Smooth muscle cell (in vitro differentiated cells): ENCODE data around the gene C2CD3. TPM values are rescaled to one million over a fixed set of nuclear protein-coding genes. Genes with fewer than 3 reads are reported as not detected.

Experiments
- DNase-seq: peaks from one replicate; lab custom pipeline; 2025; ENCODE audit not compliant: unreplicated experiment; lab: John Stamatoyannopoulos, UW
- H2AFZ ChIP-seq: fragments of 200-600 bp; sonication (generic); 2 replicates; pipeline ENCODE4 v1.6.0; 2016; ENCODE audit warnings: antibody characterized with exemption, low read depth, mild to moderate bottlenecking
- H3F3A ChIP-seq: fragments of 200-600 bp; sonication (generic); 2 replicates; pipeline ENCODE4 v1.6.0; 2017; ENCODE audit warnings: antibody characterized with exemption, low read depth
- H3K27ac ChIP-seq: fragments of 200-600 bp; sonication (generic); 2 replicates; pipeline ENCODE4 v1.5.1; 2016; ENCODE audit warnings: low read depth, mild to moderate bottlenecking
- H3K27me3 ChIP-seq: fragments of 200-600 bp; sonication (generic); 2 replicates; pipeline ENCODE4 v1.6.1; 2016; ENCODE audit warnings: low read depth, mild to moderate bottlenecking
- H3K36me3 ChIP-seq: fragments of 200-600 bp; sonication (generic); 2 replicates; pipeline ENCODE4 v1.5.1; 2016; ENCODE audit warnings: low read depth
- H3K4me1 ChIP-seq: fragments of 200-600 bp; sonication (generic); 2 replicates; pipeline ENCODE4 v1.5.1; 2016; ENCODE audit warnings: low read depth
- H3K4me2 ChIP-seq: fragments of 200-600 bp; sonication (generic); 2 replicates; pipeline ENCODE4 v1.6.0; 2016; ENCODE audit warnings: mild to moderate bottlenecking
- H3K4me3 ChIP-seq: fragments of 200-600 bp; sonication (generic); 2 replicates; pipeline ENCODE4 v1.5.1; 2016; ENCODE audit warnings: mild to moderate bottlenecking
- H3K79me2 ChIP-seq: fragments of 200-600 bp; sonication (generic); 2 replicates; pipeline ENCODE4 v1.6.0; 2016; ENCODE audit warnings: low read depth, mild to moderate bottlenecking
- H3K9ac ChIP-seq: fragments of 200-600 bp; sonication (generic); 2 replicates; pipeline ENCODE4 v1.6.0; 2016; ENCODE audit warnings: low read depth
- H3K9me3 ChIP-seq: fragments of 200-600 bp; sonication (generic); replicated peaks from 2 replicates; pipeline ENCODE4 v1.5.1; 2016; ENCODE audit warnings: low read depth
- H4K20me1 ChIP-seq: fragments of 200-600 bp; sonication (generic); 2 replicates; pipeline ENCODE4 v1.6.0; 2016; ENCODE audit warnings: low read depth
- WGBS: methylation state at CpG from one replicate; pipeline ENCODE4 v1.1.7; 2016; ENCODE audit warnings: low lambda C conversion rate; 5-methylcytosine and 5-hydroxymethylcytosine counted together
- polyA plus RNA-seq: library from polyadenylated mRNA; unstranded; fragments of >200 nt; fragmentation: Nextera tagmentation; extraction: Ambion mirVana; gene quantifications from 2 replicates; pipeline ENCODE4 v1.2.1, GENCODE V29; 2016
- total RNA-seq: library from RNA; depleted of rRNA; stranded (reverse); fragments of >200 nt; gene quantifications from 2 replicates; pipeline ENCODE4 v1.2.3, GENCODE V29; 2014
- TF ChIP-seq, protein P1 (sequence below): fragments of 200-600 bp; sonication (generic); IDR thresholded peaks from 2 replicates; pipeline ENCODE4 v1.5.1; 2017; ENCODE audit warnings: borderline replicate concordance, mild to moderate bottlenecking, antibody characterized with exemption; ENCODE audit not compliant: insufficient read depth, poor library complexity, severe bottlenecking

The C2CD3 gene
- total and polyA plus RNA-seq, 2 experiments from 2014 or later = 4.9 to 24.1 TPM

DNA sequence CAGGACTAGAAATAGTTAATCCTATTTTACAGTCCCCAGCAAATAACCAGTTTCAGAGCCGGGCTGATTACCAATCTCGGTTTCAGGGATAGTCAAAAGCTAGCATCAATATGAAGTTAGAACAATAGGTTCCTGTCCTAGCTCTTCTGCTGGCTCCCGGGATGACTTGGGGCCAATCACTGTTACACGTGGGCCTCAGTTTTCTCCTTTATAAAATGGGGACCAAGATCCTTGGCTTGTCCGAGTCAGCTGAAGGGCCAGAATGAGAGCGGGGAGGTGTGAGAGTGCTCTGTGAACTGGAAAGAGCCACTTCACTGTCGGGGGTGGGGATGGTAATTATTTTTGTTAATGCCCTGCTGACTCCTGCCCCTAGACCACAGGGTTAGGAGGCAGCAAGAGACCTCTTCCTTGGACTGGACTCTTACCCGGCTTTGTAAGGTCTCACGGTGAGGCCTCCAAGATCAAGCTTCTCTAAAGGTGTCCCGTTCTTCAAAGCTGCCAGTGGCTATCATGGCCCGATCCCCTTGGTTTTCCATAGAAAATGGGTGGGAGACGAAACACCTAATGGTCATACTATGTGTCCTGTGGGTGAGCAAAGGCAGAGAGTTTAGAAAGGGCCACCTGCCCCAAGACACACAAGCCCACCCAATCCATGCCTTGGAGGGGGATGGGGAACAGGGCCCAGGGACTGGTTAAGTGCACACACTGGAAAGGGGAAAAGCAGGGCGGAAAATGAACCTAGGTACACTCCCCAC is 189.6 kb downstream of the C2CD3 start:
- Histone ChIP-seq H3K27me3 (no peaks in the 10 kb centered on the region), H3K4me2 (no peak overlapping the region), H3K79me2 (no peaks in the 10 kb centered on the region), H3K9me3 (no peaks in the 10 kb centered on the region), H2AFZ (no peak overlapping the region), H3K4me1 (no peaks in the 10 kb centered on the region), H3K9ac (no peak overlapping the region), H3K27ac (no peak overlapping the region), H4K20me1 (no peaks in the 10 kb centered on the region), H3K36me3 (no peaks in the 10 kb centered on the region), H3F3A (no peaks in the 10 kb centered on the region), H3K4me3 (no peak overlapping the region)
- no peak for DNase-seq
- TF ChIP-seq, protein P1, sequence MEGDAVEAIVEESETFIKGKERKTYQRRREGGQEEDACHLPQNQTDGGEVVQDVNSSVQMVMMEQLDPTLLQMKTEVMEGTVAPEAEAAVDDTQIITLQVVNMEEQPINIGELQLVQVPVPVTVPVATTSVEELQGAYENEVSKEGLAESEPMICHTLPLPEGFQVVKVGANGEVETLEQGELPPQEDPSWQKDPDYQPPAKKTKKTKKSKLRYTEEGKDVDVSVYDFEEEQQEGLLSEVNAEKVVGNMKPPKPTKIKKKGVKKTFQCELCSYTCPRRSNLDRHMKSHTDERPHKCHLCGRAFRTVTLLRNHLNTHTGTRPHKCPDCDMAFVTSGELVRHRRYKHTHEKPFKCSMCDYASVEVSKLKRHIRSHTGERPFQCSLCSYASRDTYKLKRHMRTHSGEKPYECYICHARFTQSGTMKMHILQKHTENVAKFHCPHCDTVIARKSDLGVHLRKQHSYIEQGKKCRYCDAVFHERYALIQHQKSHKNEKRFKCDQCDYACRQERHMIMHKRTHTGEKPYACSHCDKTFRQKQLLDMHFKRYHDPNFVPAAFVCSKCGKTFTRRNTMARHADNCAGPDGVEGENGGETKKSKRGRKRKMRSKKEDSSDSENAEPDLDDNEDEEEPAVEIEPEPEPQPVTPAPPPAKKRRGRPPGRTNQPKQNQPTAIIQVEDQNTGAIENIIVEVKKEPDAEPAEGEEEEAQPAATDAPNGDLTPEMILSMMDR = no peak
- WGBS = 88% methylated on average over 13 of the region's 13 CpGs

- no peaks in the 10 kb centered on the region for H3K36me3 ChIP-seq
- no peak overlapping the region for H3K4me3 ChIP-seq
- WGBS = 86% methylated on average over 6 of the region's 6 CpGs
- DNase-seq = no peak
- H3K9ac ChIP-seq = no peak overlapping the region
- H3K9me3 ChIP-seq = no peaks in the 10 kb centered on the region
- H3K79me2 ChIP-seq = no peaks in the 10 kb centered on the region
- H4K20me1 ChIP-seq = no peaks in the 10 kb centered on the region
- H3K27ac ChIP-seq = no peak overlapping the region
- TF ChIP-seq, protein P1 = no peak
- H3K4me2 ChIP-seq = no peak overlapping the region
- no peak overlapping the region for H2AFZ ChIP-seq
- no peaks in the 10 kb centered on the region for H3K27me3 ChIP-seq
- no peaks in the 10 kb centered on the region for H3K4me1 ChIP-seq
- H3F3A ChIP-seq = no peaks in the 10 kb centered on the region
Measured at GRCh38 chr11:73980001-73980961, 190.5 kb downstream of the C2CD3 start.

DNA sequence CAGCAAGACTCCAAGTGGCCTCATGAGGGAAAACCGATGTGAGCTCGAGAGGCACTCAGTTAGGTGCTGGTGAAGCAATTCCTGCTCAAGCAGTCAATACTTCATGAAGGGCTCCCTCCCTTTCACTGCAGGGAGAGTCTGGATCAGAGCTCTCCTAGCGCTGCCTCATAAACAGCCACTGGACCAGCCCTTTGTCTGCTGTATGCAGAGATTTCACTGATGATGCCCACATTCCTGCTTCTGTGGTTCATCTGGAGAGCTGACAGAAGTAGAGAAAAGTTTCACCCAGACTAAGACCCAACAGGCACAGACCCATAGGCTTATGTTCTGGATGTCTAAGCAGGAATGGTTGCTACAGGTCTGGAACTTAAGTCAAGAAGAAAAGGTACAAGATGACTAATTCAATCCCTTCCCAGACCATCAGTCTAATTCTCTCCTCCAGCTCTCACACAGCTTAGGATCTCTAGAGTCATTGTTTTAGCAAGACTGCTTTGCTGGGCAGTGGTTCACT is 192.2 kb downstream of the C2CD3 start:
- TF ChIP-seq, protein P1 = no peak
- DNase-seq = no peak
- Histone ChIP-seq H2AFZ (no peak overlapping the region), H3K9ac (no peak overlapping the region), H3K27me3 (no peaks in the 10 kb centered on the region), H3K79me2 (no peaks in the 10 kb centered on the region), H3K9me3 (no peaks in the 10 kb centered on the region), H3K4me3 (no peak overlapping the region), H4K20me1 (no peaks in the 10 kb centered on the region), H3K4me2 (no peak overlapping the region), H3K27ac (no peak overlapping the region), H3K36me3 (no peaks in the 10 kb centered on the region), H3K4me1 (no peaks in the 10 kb centered on the region), H3F3A (no peaks in the 10 kb centered on the region)
- 89% methylated on average over 3 of the region's 3 CpGs for WGBS
